ENCODE measurements around the gene SLC34A3.

DNA sequence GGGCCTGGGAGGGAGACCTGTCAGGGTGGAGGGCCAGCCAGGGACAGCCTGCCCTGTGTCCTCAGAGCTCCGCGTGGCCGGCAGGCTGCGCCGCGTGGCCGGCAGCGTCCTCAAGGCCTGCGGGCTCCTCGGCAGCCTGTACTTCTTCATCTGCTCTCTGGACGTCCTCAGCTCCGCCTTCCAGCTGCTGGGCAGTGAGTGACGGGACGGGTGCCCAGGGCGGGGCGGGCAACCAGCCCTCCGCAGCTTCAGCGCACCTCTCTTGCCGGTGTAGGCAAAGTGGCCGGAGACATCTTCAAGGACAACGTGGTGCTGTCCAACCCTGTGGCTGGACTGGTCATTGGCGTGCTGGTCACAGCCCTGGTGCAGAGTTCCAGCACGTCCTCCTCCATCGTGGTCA, 1.8 kb downstream of the SLC34A3 start:
- TF ChIP-seq, protein P1, sequence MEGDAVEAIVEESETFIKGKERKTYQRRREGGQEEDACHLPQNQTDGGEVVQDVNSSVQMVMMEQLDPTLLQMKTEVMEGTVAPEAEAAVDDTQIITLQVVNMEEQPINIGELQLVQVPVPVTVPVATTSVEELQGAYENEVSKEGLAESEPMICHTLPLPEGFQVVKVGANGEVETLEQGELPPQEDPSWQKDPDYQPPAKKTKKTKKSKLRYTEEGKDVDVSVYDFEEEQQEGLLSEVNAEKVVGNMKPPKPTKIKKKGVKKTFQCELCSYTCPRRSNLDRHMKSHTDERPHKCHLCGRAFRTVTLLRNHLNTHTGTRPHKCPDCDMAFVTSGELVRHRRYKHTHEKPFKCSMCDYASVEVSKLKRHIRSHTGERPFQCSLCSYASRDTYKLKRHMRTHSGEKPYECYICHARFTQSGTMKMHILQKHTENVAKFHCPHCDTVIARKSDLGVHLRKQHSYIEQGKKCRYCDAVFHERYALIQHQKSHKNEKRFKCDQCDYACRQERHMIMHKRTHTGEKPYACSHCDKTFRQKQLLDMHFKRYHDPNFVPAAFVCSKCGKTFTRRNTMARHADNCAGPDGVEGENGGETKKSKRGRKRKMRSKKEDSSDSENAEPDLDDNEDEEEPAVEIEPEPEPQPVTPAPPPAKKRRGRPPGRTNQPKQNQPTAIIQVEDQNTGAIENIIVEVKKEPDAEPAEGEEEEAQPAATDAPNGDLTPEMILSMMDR (IDR thresholded peaks at IDR 0.05) = no peak
- TF ChIP-seq POLR2A (IDR thresholded peaks at IDR 0.05) = no peak

All from thyroid gland (tissue), 4 donors.